Neural crest cell (in vitro differentiated cells): Measurements from ENCODE around the gene PCCA. TPM values are rescaled to one million over a fixed set of nuclear protein-coding genes. Genes with fewer than 3 reads are reported as not detected.

Source experiments
- DNase-seq: peaks from one replicate; pipeline ENCODE4 v3.0.0; 2021; ENCODE audit warnings: low read depth, mixed read lengths, low spot score
- H3K27ac Mint-ChIP-seq: one replicate; pipeline ENCODE4 v1.8.0; 2021; ENCODE audit warnings: mild to moderate bottlenecking, mixed read lengths; ENCODE audit not compliant: unreplicated experiment
- H3K27me3 Mint-ChIP-seq: 2 replicates; pipeline ENCODE4 v1.8.0; 2021; ENCODE audit warnings: low read depth, mild to moderate bottlenecking, mixed read lengths
- H3K36me3 Mint-ChIP-seq: 2 replicates; pipeline ENCODE4 v1.8.0; 2021; ENCODE audit warnings: low read depth, mild to moderate bottlenecking, mixed read lengths
- H3K4me1 Mint-ChIP-seq: 2 replicates; pipeline ENCODE4 v1.8.0; 2021; ENCODE audit warnings: mixed read lengths
- H3K4me3 Mint-ChIP-seq: one replicate; pipeline ENCODE4 v1.8.0; 2021; ENCODE audit warnings: mild to moderate bottlenecking, mixed read lengths
- H3K9me3 Mint-ChIP-seq: 2 replicates; pipeline ENCODE4 v1.8.0; 2021; ENCODE audit warnings: mixed read lengths
- total RNA-seq: library from RNA; stranded (reverse); gene quantifications from 2 replicates; pipeline ENCODE4 v1.2.1, GENCODE V29; 2021
- TF ChIP-seq, protein P1 (sequence below): fragments of 200-600 bp; sonication (generic); conservative IDR thresholded peaks from 2 replicates; pipeline ENCODE4 v1.5.0; 2021; ENCODE audit warnings: antibody characterized with exemption, mild to moderate bottlenecking

PCCA gene
- total RNA-seq, 1 donor from 2014 or later, result 40.6 TPM

DNA sequence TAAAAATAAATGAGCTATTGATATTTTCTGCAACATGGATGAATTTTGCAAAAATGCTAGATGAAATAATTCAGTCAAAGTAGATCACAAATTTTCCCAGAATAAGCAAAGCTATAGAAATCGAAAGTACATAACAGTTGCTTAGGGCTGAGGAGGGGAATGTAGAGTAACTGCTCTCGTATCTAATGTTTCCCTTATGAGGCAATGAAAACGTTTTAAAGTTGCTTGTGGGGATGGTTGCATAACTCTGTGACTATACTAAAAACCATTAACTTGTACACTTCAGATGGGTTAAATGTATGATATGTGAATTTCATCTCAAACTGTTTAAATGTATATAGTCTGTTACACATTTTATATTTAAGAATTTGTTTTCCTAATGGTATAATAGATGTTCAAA is 268.0 kb downstream of the PCCA start:
- DNase-seq, result no peak
- Mint-ChIP-seq H3K4me1 (peaks cover 4% of the 10 kb centered on the region), H3K36me3 (peaks cover 19% of the 10 kb centered on the region), H3K27ac (no peak overlapping the region), H3K9me3 (peaks cover 4% of the 10 kb centered on the region), H3K27me3 (no peaks in the 10 kb centered on the region), H3K4me3 (no peak overlapping the region)
- TF ChIP-seq, protein P1, sequence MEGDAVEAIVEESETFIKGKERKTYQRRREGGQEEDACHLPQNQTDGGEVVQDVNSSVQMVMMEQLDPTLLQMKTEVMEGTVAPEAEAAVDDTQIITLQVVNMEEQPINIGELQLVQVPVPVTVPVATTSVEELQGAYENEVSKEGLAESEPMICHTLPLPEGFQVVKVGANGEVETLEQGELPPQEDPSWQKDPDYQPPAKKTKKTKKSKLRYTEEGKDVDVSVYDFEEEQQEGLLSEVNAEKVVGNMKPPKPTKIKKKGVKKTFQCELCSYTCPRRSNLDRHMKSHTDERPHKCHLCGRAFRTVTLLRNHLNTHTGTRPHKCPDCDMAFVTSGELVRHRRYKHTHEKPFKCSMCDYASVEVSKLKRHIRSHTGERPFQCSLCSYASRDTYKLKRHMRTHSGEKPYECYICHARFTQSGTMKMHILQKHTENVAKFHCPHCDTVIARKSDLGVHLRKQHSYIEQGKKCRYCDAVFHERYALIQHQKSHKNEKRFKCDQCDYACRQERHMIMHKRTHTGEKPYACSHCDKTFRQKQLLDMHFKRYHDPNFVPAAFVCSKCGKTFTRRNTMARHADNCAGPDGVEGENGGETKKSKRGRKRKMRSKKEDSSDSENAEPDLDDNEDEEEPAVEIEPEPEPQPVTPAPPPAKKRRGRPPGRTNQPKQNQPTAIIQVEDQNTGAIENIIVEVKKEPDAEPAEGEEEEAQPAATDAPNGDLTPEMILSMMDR, result no peak

DNA sequence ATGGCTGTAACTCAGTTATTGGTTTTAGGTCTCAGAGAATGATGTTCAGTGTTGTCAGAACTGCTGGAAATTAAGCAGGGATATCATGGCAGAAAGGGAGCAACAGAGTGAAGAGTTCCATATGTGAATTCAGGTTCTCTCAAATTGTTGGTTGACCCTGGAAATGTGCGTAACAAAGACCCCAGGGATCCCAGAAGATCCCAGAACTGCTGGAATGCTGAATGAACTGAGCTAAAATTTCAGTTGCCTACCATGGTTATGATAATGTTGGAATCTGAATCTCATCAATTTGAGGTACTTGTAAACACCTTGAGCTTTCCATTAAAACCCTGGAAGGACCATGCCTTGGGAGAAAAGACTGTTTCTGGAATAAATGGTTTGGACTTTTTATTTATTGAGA is 268.9 kb downstream of the PCCA start:
- Mint-ChIP-seq H3K9me3 (peaks cover 4% of the 10 kb centered on the region), H3K4me1 (peaks cover 10% of the 10 kb centered on the region), H3K27me3 (no peaks in the 10 kb centered on the region), H3K27ac (no peak overlapping the region), H3K4me3 (no peak overlapping the region), H3K36me3 (peaks cover 17% of the 10 kb centered on the region)
- no peak for DNase-seq
- TF ChIP-seq, protein P1, result no peak

GRCh38 chr13:100361504-100361903 is 272.6 kb downstream of the PCCA start:
- peaks cover 8% of the 10 kb centered on the region for H3K9me3 Mint-ChIP-seq
- DNase-seq, result no peak
- H3K4me1 Mint-ChIP-seq, result peaks cover 30% of the 10 kb centered on the region
- H3K27me3 Mint-ChIP-seq, result no peaks in the 10 kb centered on the region
- peaks cover 13% of the 10 kb centered on the region for H3K36me3 Mint-ChIP-seq
- H3K27ac Mint-ChIP-seq, result no peak overlapping the region
- TF ChIP-seq, protein P1, result no peak
- H3K4me3 Mint-ChIP-seq, result no peak overlapping the region

GRCh38 chr13:100362371-100362770 is 273.5 kb downstream of the PCCA start:
- H3K27me3 Mint-ChIP-seq, result no peaks in the 10 kb centered on the region
- TF ChIP-seq, protein P1, result no peak
- H3K36me3 Mint-ChIP-seq, result peaks cover 13% of the 10 kb centered on the region
- DNase-seq, result no peak
- H3K4me3 Mint-ChIP-seq, result no peak overlapping the region
- peaks cover 8% of the 10 kb centered on the region for H3K9me3 Mint-ChIP-seq
- H3K27ac Mint-ChIP-seq, result no peak overlapping the region
- peaks cover 39% of the 10 kb centered on the region for H3K4me1 Mint-ChIP-seq

DNA sequence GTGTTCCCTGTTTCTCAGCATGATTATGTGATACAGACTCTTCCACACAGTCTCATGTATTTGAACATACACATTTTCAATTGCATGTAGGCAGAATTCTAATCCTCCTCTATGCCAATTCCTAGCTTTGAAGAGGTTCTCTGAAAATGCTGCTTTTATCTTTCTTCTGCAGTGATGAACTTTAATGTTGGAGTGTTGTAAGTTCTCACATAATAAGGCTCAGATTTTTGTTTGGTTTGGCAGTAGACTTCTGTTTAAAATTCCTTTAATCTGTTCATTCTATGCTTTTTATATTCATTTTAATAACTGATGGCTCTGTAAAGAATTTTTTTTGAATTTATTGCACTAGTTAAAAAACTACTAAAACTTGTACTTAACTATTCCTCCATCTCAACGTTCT is 273.9 kb downstream of the PCCA start:
- no peak for DNase-seq
- Mint-ChIP-seq H3K4me1 (peaks cover 39% of the 10 kb centered on the region), H3K27ac (no peak overlapping the region), H3K27me3 (no peaks in the 10 kb centered on the region), H3K9me3 (peaks cover 8% of the 10 kb centered on the region), H3K36me3 (peaks cover 13% of the 10 kb centered on the region), H3K4me3 (no peak overlapping the region)
- TF ChIP-seq, protein P1, result no peak

DNA sequence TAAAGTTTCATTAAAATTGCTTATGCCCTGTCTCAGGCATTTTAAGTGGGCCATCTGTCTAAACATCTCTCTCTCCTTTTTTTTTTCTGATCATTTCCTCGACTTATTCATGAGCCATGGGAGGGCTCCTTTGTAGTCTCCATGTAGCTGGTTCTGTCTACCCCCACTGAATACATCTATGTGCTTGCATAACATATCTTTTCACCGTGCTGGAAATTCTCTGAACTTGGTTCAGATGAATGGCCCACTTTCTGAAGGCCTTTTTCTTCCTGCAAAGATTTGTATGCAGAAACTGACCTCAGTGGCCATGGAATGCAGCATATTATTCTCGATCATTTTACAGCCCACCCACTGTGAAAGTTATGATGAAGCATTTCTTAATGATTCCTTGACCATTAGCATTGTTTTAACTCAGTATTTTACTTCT is 274.4 kb downstream of the PCCA start:
- TF ChIP-seq, protein P1, result no peak
- Mint-ChIP-seq H3K36me3 (peaks cover 10% of the 10 kb centered on the region), H3K4me3 (no peak overlapping the region), H3K27ac (peak overlapping the region; percentile 1), H3K4me1 (peaks cover 39% of the 10 kb centered on the region), H3K27me3 (no peaks in the 10 kb centered on the region), H3K9me3 (peaks cover 8% of the 10 kb centered on the region)
- no peak for DNase-seq
